Liver (tissue), 9 donors: Measurements from ENCODE around the gene BAIAP2. TPM values are rescaled to one million over a fixed set of nuclear protein-coding genes. Genes with fewer than 3 reads are reported as not detected.

Experiments used
- DNase-seq: peaks from one replicate; pipeline ENCODE4 v3.0.0-alpha.2; 2017; ENCODE audit warnings: low spot score
- H3K27ac ChIP-seq, 2 donors: one replicate each; pipeline ENCODE4 v1.7.0; 2013; ENCODE audit warnings: inconsistent platforms in 2 of 2, low read length in 2 of 2, control low read depth in 1 of 2, low read depth in 1 of 2, mild to moderate bottlenecking in 1 of 2
- H3K27me3 ChIP-seq, 4 donors: one replicate each; pipeline versions ENCODE4 v1.6.1 to v1.7.0; 2013; ENCODE audit warnings: low read length in 3 of 4, inconsistent platforms in 1 of 4, mild to moderate bottlenecking in 1 of 4, moderate library complexity in 1 of 4; ENCODE audit not compliant: control insufficient read depth in 4 of 4, insufficient read depth in 4 of 4
- H3K36me3 ChIP-seq, 4 donors: one replicate each; pipeline versions ENCODE4 v1.6.1 to v1.7.0; 2013; ENCODE audit warnings: low read length in 3 of 4, mild to moderate bottlenecking in 3 of 4, low read depth in 1 of 4, moderate library complexity in 1 of 4; ENCODE audit not compliant: control insufficient read depth in 4 of 4, insufficient read depth in 3 of 4
- H3K4me1 ChIP-seq, 4 donors: one replicate each; pipeline versions ENCODE4 v1.6.1 to v1.7.0; 2013; ENCODE audit warnings: low read length in 3 of 4, mild to moderate bottlenecking in 3 of 4, moderate library complexity in 1 of 4; ENCODE audit not compliant: control insufficient read depth in 4 of 4, insufficient read depth in 4 of 4
- H3K4me3 ChIP-seq, 3 donors: one replicate each; pipeline versions ENCODE4 v1.6.1 to v1.7.0; 2013; ENCODE audit warnings: low read length in 3 of 3, control low read depth in 1 of 3, low read depth in 1 of 3, mild to moderate bottlenecking in 1 of 3
- H3K9ac ChIP-seq, 2 donors: one replicate each; pipeline ENCODE4 v1.7.0; 2013; ENCODE audit warnings: low read length in 2 of 2, mild to moderate bottlenecking in 2 of 2, moderate library complexity in 2 of 2, control low read depth in 1 of 2, low read depth in 1 of 2
- H3K9me3 ChIP-seq, 4 donors: one replicate each; pipeline versions ENCODE4 v1.6.1 to v1.7.0; 2013; ENCODE audit warnings: low read length in 3 of 4; ENCODE audit not compliant: control insufficient read depth in 4 of 4
- EGR1 ChIP-seq, 2 donors: IDR thresholded peaks; 2 replicates each; pipeline ENCODE4 v1.6.1; 2016 to 2018; ENCODE audit warnings: antibody characterized with exemption in 2 of 2, low read depth in 2 of 2
- FOXA1 ChIP-seq: IDR thresholded peaks from 2 replicates; pipeline ENCODE4 v1.6.1; 2016; ENCODE audit warnings: antibody characterized with exemption
- FOXA2 ChIP-seq: IDR thresholded peaks from 2 replicates; pipeline ENCODE4 v1.6.1; 2016; ENCODE audit warnings: antibody characterized with exemption
- GABPA ChIP-seq, 2 donors: IDR thresholded peaks in 1 of 2; conservative IDR thresholded peaks in 1 of 2; 2 replicates each; pipeline ENCODE4 v1.6.1; 2016; ENCODE audit warnings: antibody characterized with exemption in 2 of 2, mild to moderate bottlenecking in 1 of 2, moderate library complexity in 1 of 2
- HNF4A ChIP-seq, 2 donors: conservative IDR thresholded peaks; 2 replicates each; pipeline ENCODE4 v1.6.1; 2016; ENCODE audit warnings: antibody characterized with exemption in 2 of 2, mild to moderate bottlenecking in 2 of 2
- HNF4G ChIP-seq: IDR thresholded peaks from 2 replicates; pipeline ENCODE4 v1.6.1; 2016; ENCODE audit warnings: antibody characterized with exemption
- JUND ChIP-seq, 2 donors: IDR thresholded peaks; 2 replicates each; pipeline ENCODE4 v1.6.1; 2016; ENCODE audit warnings: antibody characterized with exemption in 2 of 2
- NR2F2 ChIP-seq: IDR thresholded peaks from 2 replicates; pipeline ENCODE4 v1.6.1; 2016; ENCODE audit warnings: antibody characterized with exemption
- RXRA ChIP-seq, 2 donors: IDR thresholded peaks; 2 replicates each; pipeline ENCODE4 v1.6.1; 2017 to 2018; ENCODE audit warnings: antibody characterized with exemption in 2 of 2, mild to moderate bottlenecking in 1 of 2
- SP1 ChIP-seq: IDR thresholded peaks from 2 replicates; pipeline ENCODE4 v1.6.1; 2018; ENCODE audit warnings: antibody characterized with exemption, mild to moderate bottlenecking
- TAF1 ChIP-seq: conservative IDR thresholded peaks from 2 replicates; pipeline ENCODE4 v1.6.1; 2016; ENCODE audit warnings: antibody characterized with exemption, mild to moderate bottlenecking
- YY1 ChIP-seq: IDR thresholded peaks from 2 replicates; pipeline ENCODE4 v1.6.1; 2016; ENCODE audit warnings: antibody characterized with exemption, mild to moderate bottlenecking
- WGBS: extraction: QIAGEN DNeasy Blood & Tissue Kit; methylation state at CpG from one replicate; pipeline ENCODE4 v1.1.7; 2013; 5-methylcytosine and 5-hydroxymethylcytosine counted together
- polyA plus RNA-seq, 2 donors: library from polyadenylated mRNA; stranded (reverse) in 1 of 2; unstranded in 1 of 2; fragments of 200-250 nt in 1 of 2; fragments of >200 nt in 1 of 2; fragmentation: Nextera tagmentation in 1 of 2; extraction: Ambion mirVana in 1 of 2; gene quantifications; one replicate each; pipeline versions ENCODE4 v1.2.1 to v1.2.3, GENCODE V29; 2013 to 2015
- total RNA-seq, 2 donors: library from RNA; depleted of rRNA; stranded (reverse); fragments of >200 nt; gene quantifications; one replicate each; pipeline ENCODE4 v1.2.3, GENCODE V29; 2014
- TF ChIP-seq, protein P1 (sequence below): IDR thresholded peaks from 2 replicates; pipeline ENCODE4 v1.6.1; 2016; ENCODE audit warnings: antibody characterized with exemption
- TF ChIP-seq, protein P2 (sequence below): IDR thresholded peaks from 2 replicates; pipeline ENCODE4 v1.6.1; 2016; ENCODE audit warnings: antibody characterized with exemption
- TF ChIP-seq, protein P3 (sequence below): fragments of 150-350 bp; IDR thresholded peaks from 2 replicates; pipeline ENCODE4 v1.5.1; 2017; ENCODE audit warnings: improper control_type of control experiment, low read depth, low read length; ENCODE audit not compliant: missing input control
- donor health status: healthy.
- donor health status: healthy.
- donor health status: healthy.
- donor health status: healthy.
- donor health status: healthy.

BAIAP2 gene
- total and polyA plus RNA-seq, 4 donors, result 8.1 to 61.3 (median 44.9) TPM

DNA sequence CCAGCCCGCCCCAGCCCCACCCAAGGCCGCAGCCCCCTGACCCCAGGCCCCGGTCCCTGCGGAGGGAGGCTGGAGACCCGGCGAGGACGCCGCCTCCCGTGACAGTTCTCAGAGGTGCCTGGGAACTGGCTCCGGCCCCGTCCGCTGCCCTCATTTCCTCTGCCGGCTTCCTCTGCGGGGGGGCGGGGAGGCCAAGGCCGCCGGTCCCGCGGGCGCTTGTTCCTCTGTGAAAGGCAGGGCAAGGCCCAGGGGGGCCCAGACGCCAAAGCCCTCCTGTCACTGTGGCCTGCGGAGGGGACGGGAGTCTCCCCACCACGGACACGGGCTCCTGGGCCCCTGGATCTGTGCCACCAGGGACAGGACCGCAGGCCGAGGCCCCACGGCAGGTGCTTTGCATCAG lies 125.4 kb downstream of the BAIAP2 start:
- no peak overlapping the region for H3K27ac ChIP-seq
- 53% methylated on average over 28 of the region's 28 CpGs for WGBS
- H3K9me3 ChIP-seq, result no peaks in the 10 kb centered on the region
- no peaks in the 10 kb centered on the region for H3K27me3 ChIP-seq
- no peaks in the 10 kb centered on the region for H3K36me3 ChIP-seq
- no peak overlapping the region for H3K9ac ChIP-seq
- TF ChIP-seq, protein P1, sequence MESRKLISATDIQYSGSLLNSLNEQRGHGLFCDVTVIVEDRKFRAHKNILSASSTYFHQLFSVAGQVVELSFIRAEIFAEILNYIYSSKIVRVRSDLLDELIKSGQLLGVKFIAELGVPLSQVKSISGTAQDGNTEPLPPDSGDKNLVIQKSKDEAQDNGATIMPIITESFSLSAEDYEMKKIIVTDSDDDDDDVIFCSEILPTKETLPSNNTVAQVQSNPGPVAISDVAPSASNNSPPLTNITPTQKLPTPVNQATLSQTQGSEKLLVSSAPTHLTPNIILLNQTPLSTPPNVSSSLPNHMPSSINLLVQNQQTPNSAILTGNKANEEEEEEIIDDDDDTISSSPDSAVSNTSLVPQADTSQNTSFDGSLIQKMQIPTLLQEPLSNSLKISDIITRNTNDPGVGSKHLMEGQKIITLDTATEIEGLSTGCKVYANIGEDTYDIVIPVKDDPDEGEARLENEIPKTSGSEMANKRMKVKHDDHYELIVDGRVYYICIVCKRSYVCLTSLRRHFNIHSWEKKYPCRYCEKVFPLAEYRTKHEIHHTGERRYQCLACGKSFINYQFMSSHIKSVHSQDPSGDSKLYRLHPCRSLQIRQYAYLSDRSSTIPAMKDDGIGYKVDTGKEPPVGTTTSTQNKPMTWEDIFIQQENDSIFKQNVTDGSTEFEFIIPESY, result no peak
- TF ChIP-seq YY1, result no peak
- TF ChIP-seq, protein P2, sequence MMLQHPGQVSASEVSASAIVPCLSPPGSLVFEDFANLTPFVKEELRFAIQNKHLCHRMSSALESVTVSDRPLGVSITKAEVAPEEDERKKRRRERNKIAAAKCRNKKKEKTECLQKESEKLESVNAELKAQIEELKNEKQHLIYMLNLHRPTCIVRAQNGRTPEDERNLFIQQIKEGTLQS, result no peak
- TF ChIP-seq FOXA2, result no peak
- no peak for TF ChIP-seq HNF4G
- no peak for TF ChIP-seq JUND (IDR thresholded peaks at IDR 0.05)
- peak overlapping the region in 1 of 3 donors; percentile 16 for H3K4me3 ChIP-seq
- peaks cover 0 to 4% (median 1%) of the 10 kb centered on the region in 4 donors for H3K4me1 ChIP-seq
- DNase-seq, result no peak

DNA sequence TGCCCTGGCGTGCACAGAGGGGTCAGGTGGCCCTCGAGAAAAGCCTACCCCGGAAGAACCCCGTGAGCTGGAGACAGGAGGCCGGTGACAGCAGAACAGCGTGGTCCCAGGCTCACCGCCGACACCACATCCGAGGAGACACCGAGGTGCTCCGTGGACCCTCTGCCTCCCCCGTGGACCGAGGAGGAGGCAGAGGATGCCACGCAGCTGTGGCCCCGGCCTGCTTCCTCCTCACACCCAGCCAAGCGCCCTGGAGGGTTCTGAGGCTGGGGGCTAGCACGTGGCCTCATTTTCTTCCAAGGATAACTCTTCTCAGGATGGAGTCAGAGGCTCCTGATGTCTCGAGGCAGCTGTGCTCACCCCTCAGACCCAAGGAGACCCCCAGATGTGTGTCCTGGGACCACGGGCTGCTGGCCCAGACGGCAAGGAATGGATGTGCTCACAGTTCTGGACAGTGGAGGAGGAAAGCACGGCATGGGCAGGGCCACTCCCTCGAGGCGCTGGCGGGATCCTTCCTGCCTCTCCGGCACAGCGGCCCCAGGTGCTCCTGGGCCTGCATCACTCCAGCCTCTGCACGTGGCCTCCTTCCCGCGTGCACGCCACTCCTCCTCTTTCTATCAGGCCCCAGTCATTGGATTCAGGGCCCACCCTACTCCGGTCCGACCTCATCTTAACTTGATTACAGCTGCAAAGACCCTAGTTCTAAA lies 125.9 kb downstream of the BAIAP2 start:
- WGBS, result 83% methylated on average over 32 of the region's 32 CpGs
- H3K4me3 ChIP-seq, result no peak overlapping the region
- peaks cover 0 to 9% (median 3%) of the 10 kb centered on the region in 4 donors for H3K4me1 ChIP-seq
- H3K27me3 ChIP-seq, result no peaks in the 10 kb centered on the region
- no peak for DNase-seq
- H3K36me3 ChIP-seq, result no peaks in the 10 kb centered on the region
- TF ChIP-seq FOXA2 (no peak), SP1 (no peak), HNF4A (conservative IDR thresholded peaks at IDR 0.05) (no peak), NR2F2 (no peak), GABPA (IDR thresholded peaks at IDR 0.05 in 1 of 2, conservative IDR thresholded peaks at IDR 0.05 in 1 of 2) (no peak), FOXA1 (no peak), HNF4G (no peak), EGR1 (IDR thresholded peaks at IDR 0.05; ENCODE audit: low read depth in 2 of 2) (no peak), TAF1 (no peak), YY1 (no peak), RXRA (IDR thresholded peaks at IDR 0.05) (no peak)
- TF ChIP-seq, protein P1, result no peak
- TF ChIP-seq, protein P3, sequence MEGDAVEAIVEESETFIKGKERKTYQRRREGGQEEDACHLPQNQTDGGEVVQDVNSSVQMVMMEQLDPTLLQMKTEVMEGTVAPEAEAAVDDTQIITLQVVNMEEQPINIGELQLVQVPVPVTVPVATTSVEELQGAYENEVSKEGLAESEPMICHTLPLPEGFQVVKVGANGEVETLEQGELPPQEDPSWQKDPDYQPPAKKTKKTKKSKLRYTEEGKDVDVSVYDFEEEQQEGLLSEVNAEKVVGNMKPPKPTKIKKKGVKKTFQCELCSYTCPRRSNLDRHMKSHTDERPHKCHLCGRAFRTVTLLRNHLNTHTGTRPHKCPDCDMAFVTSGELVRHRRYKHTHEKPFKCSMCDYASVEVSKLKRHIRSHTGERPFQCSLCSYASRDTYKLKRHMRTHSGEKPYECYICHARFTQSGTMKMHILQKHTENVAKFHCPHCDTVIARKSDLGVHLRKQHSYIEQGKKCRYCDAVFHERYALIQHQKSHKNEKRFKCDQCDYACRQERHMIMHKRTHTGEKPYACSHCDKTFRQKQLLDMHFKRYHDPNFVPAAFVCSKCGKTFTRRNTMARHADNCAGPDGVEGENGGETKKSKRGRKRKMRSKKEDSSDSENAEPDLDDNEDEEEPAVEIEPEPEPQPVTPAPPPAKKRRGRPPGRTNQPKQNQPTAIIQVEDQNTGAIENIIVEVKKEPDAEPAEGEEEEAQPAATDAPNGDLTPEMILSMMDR, result no peak
- TF ChIP-seq, protein P2, result no peak
- no peaks in the 10 kb centered on the region for H3K9me3 ChIP-seq
- H3K9ac ChIP-seq, result no peak overlapping the region
- H3K27ac ChIP-seq, result no peak overlapping the region
